Measurements from ENCODE around the gene ARID2. TPM values are rescaled to one million over a fixed set of nuclear protein-coding genes. Genes with fewer than 3 reads are reported as not detected.

ARID2 gene
- total and polyA plus RNA-seq, 9 of the 15 experiments (the other 6 are each of a cell fraction or from before 2014, with no cell fraction given) = 13.4 to 41.6 (median 29.4) TPM

DNA sequence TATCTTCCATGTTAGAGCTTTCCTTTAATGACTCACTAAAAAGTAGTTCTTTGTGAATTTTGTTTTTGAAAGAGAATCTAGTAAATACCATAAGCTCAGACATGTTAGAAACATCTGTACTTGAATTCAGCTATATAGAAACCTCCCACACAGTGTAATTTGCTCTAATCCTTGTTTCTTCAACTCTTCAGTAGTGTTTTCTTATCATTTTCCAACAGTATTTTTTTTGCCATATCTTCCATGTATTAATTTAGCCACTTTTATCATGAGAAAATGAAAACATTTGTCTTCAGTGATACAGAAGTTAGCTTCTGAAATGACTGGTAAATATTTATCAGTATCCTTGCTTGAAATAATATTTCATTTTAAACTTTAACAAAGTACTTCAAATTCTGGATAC, 73.6 kb downstream of the ARID2 start:
- H3K9ac ChIP-seq (ENCODE audit: insufficient read depth in 1 of 2, low read depth in 2 of 2, low read length in 2 of 2) = no peak overlapping the region
- peaks cover 51% of the 10 kb centered on the region for H3K79me2 ChIP-seq (ENCODE audit: control insufficient read depth, insufficient read depth, low read length)
- no peak overlapping the region for H2AFZ ChIP-seq (ENCODE audit: low read depth, low read length)
- peak; percentile 46; the same call in 1 of the 3 replicates for ATAC-seq
- H3K9me1 ChIP-seq (ENCODE audit: control insufficient read depth, insufficient read depth, low read length) = no peaks in the 10 kb centered on the region
- no TSS peak for BruUV-seq (replicated peaks)
- H3K9me3 ChIP-seq (replicated peaks; ENCODE audit: control insufficient read depth, insufficient read depth, low read depth, low read length) = no peaks in the 10 kb centered on the region
- no peaks in the 10 kb centered on the region for H3K4me1 ChIP-seq (replicated peaks in 1 of 2; ENCODE audit: control insufficient read depth in 2 of 2, insufficient read depth in 2 of 2, low read length in 2 of 2)
- no peak overlapping the region for H3K4me2 ChIP-seq (ENCODE audit: insufficient read depth, low read length)
- ChIA-PET CTCF (ENCODE audit: low intra/inter-chr PET ratio) (no interaction called here), POLR2A (interaction anchor here (0.7 kb wide), 1 partner anchor 198 kb away, joined by 3 read pairs; no protein-coding TSS in a partner anchor)
- intact Hi-C loops (cut with micrococcal nuclease) = no loop called here
- in situ Hi-C loops (cut with MboI) = no loop called here
- H3K4me3 ChIP-seq = no peak overlapping the region
- DNase-seq (ENCODE audit: extremely low read depth in 1 of 4, low spot score in 3 of 4) = no peak
- H4K20me1 ChIP-seq (replicated peaks; ENCODE audit: control insufficient read depth, insufficient read depth, low read length) = no peaks in the 10 kb centered on the region
- no peaks in the 10 kb centered on the region for H3K27me3 ChIP-seq (ENCODE audit: control insufficient read depth in 2 of 2, insufficient read depth in 2 of 2, low read length in 2 of 2)
- 0 out of 2 replicates have a peak, but pooled peaks have one; percentile 18 for TF ChIP-seq CBFA2T3 (IDR thresholded peaks at IDR 0.05)
- TF ChIP-seq HSF4 (CRISPR knock-in tag; IDR thresholded peaks at IDR 0.05; ENCODE audit: borderline replicate concordance) = no peak
- no peak overlapping the region for H3K27ac ChIP-seq (ENCODE audit: extremely low read depth, low read depth, low read length)
- FAIRE-seq = peak; percentile 40
- peaks cover 5% of the 10 kb centered on the region; the same call in 1 of the 3 replicates for H3K36me3 ChIP-seq (ENCODE audit: control insufficient read depth, insufficient read depth, low read length)

DNA sequence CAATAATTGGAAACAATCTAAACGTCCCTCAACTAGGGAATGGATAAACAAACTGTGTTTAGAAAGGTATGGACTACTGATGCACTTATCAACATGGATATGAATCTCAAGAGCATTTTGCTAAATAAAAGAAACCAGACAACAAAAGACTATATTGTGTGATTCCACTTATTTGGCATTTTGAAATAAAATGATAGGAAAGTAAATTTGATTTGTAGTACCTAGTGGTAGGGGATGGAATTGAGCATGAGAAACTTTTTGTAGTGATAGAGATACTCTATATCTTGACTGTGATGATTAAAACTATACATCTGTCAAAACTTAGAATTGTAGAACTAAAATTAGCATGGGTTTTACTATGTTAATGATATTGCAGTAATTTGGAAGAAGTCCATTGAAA, 87.1 kb downstream of the ARID2 start:
- no peak for DNase-seq (ENCODE audit: extremely low read depth in 1 of 4, low spot score in 3 of 4)
- Histone ChIP-seq H3K9me3 (replicated peaks; ENCODE audit: control insufficient read depth, insufficient read depth, low read depth, low read length) (no peaks in the 10 kb centered on the region), H2AFZ (ENCODE audit: low read depth, low read length) (no peak overlapping the region), H4K20me1 (replicated peaks; ENCODE audit: control insufficient read depth, insufficient read depth, low read length) (no peaks in the 10 kb centered on the region), H3K4me1 (replicated peaks in 1 of 2; ENCODE audit: control insufficient read depth in 2 of 2, insufficient read depth in 2 of 2, low read length in 2 of 2) (no peaks in the 10 kb centered on the region), H3K27ac (ENCODE audit: extremely low read depth, low read depth, low read length) (no peak overlapping the region), H3K4me3 (no peak overlapping the region), H3K4me2 (ENCODE audit: insufficient read depth, low read length) (no peak overlapping the region), H3K9ac (ENCODE audit: insufficient read depth in 1 of 2, low read depth in 2 of 2, low read length in 2 of 2) (no peak overlapping the region), H3K36me3 (ENCODE audit: control insufficient read depth, insufficient read depth, low read length) (peaks cover 34% of the 10 kb centered on the region), H3K27me3 (ENCODE audit: control insufficient read depth in 2 of 2, insufficient read depth in 2 of 2, low read length in 2 of 2) (no peaks in the 10 kb centered on the region), H3K9me1 (ENCODE audit: control insufficient read depth, insufficient read depth, low read length) (no peaks in the 10 kb centered on the region), H3K79me2 (ENCODE audit: control insufficient read depth, insufficient read depth, low read length) (no peaks in the 10 kb centered on the region)
- CTCF ChIA-PET (ENCODE audit: low intra/inter-chr PET ratio) = no interaction called here
- in situ Hi-C loops (cut with MboI) (no loop called here), intact Hi-C loops (cut with micrococcal nuclease) (no loop called here)
- peak; percentile 11 for FAIRE-seq
- no TSS peak for BruUV-seq (replicated peaks)
- ATAC-seq = no peak
- POLR2A ChIA-PET = no interaction called here
- TF ChIP-seq, protein P1, sequence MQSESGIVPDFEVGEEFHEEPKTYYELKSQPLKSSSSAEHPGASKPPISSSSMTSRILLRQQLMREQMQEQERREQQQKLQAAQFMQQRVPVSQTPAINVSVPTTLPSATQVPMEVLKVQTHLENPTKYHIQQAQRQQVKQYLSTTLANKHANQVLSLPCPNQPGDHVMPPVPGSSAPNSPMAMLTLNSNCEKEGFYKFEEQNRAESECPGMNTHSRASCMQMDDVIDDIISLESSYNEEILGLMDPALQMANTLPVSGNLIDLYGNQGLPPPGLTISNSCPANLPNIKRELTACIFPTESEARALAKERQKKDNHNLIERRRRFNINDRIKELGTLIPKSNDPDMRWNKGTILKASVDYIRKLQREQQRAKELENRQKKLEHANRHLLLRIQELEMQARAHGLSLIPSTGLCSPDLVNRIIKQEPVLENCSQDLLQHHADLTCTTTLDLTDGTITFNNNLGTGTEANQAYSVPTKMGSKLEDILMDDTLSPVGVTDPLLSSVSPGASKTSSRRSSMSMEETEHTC (IDR thresholded peaks at IDR 0.05) = no peak
- TF ChIP-seq ZBTB17 (CRISPR knock-in tag; IDR thresholded peaks at IDR 0.05) = no peak
- TF ChIP-seq ZNF589 (CRISPR knock-in tag; IDR thresholded peaks at IDR 0.05; ENCODE audit: low read depth) = no peak
- TF ChIP-seq, protein P2, sequence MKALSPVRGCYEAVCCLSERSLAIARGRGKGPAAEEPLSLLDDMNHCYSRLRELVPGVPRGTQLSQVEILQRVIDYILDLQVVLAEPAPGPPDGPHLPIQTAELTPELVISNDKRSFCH (CRISPR knock-in tag; IDR thresholded peaks at IDR 0.05) = no peak
- TF ChIP-seq, protein P2 (tag; IDR thresholded peaks at IDR 0.05) = no peak
- no peak for TF ChIP-seq BHLHE40 (IDR thresholded peaks at IDR 0.05; ENCODE audit: low read length)
- no peak for TF ChIP-seq LCOR (CRISPR knock-in tag; IDR thresholded peaks at IDR 0.05)
- TF ChIP-seq, protein P3, sequence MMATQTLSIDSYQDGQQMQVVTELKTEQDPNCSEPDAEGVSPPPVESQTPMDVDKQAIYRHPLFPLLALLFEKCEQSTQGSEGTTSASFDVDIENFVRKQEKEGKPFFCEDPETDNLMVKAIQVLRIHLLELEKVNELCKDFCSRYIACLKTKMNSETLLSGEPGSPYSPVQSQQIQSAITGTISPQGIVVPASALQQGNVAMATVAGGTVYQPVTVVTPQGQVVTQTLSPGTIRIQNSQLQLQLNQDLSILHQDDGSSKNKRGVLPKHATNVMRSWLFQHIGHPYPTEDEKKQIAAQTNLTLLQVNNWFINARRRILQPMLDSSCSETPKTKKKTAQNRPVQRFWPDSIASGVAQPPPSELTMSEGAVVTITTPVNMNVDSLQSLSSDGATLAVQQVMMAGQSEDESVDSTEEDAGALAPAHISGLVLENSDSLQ (IDR thresholded peaks at IDR 0.05) = no peak
- no peak for TF ChIP-seq CHD4 (IDR thresholded peaks at IDR 0.05; ENCODE audit: insufficient read depth, insufficient replicate concordance, low read depth, low read length, poor library complexity, severe bottlenecking)
- TF ChIP-seq ZNF24 (IDR thresholded peaks at IDR 0.05) = no peak
- TF ChIP-seq CREB1 (IDR thresholded peaks at IDR 0.05) = no peak
- no peak for TF ChIP-seq CREB1 (CRISPR knock-in tag; IDR thresholded peaks at IDR 0.05)
- no peak for TF ChIP-seq POLR2A (conservative IDR thresholded peaks at IDR 0.05)
- 78% methylated on average over 1 of the region's 1 CpG for WGBS (ENCODE audit: insufficient coverage, low coverage, missing lambda C conversion rate)
